ENCODE data around the gene MS4A8.

Gene MS4A8

DNA sequence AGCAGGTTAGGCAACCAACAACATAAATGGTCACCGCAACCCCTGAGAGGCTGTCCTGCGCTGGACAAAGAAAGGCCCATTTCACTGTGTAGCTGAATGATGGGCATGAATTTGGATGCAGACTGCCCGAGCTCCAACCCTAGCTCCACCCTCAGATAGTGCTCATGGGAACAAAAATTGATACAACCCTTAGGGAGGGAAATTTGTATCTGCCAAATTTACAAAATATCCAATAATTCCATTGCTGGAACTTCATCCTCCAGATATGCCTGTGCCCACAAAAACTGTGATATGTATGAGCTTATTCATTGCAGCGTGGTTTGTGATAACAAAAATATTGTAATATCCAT is 2.0 kb downstream of the MS4A8 start:
- no peak for TF ChIP-seq ZNF629 (tag by site-specific recombination; IDR thresholded peaks at IDR 0.05)
- TF ChIP-seq MYNN (tag by site-specific recombination; IDR thresholded peaks at IDR 0.05; ENCODE audit: borderline replicate concordance) = no peak
- TF ChIP-seq ZNF155 (tag by site-specific recombination; IDR thresholded peaks at IDR 0.05) = no peak
- no peak for TF ChIP-seq TSHZ1 (tag by site-specific recombination; IDR thresholded peaks at IDR 0.05; ENCODE audit: borderline replicate concordance)
- no peak for TF ChIP-seq ZXDB (tag by site-specific recombination; IDR thresholded peaks at IDR 0.05)
- TF ChIP-seq PRDM1 (tag by site-specific recombination; IDR thresholded peaks at IDR 0.05) = no peak
- TF ChIP-seq ZNF175 (tag by site-specific recombination; IDR thresholded peaks at IDR 0.05) = no peak
- TF ChIP-seq OVOL3 (tag by site-specific recombination; IDR thresholded peaks at IDR 0.05) = no peak
- TF ChIP-seq ZNF768 (tag by site-specific recombination; IDR thresholded peaks at IDR 0.05) = no peak
- no peak for TF ChIP-seq ZNF48 (tag by site-specific recombination; IDR thresholded peaks at IDR 0.05)
- TF ChIP-seq CTCF (tag by site-specific recombination; IDR thresholded peaks at IDR 0.05) = no peak
- TF ChIP-seq ZFP41 (tag by site-specific recombination; IDR thresholded peaks at IDR 0.05; ENCODE audit: borderline replicate concordance) = no peak
- TF ChIP-seq ZNF596 (tag by site-specific recombination; IDR thresholded peaks at IDR 0.05) = no peak
- Histone ChIP-seq H3K4me3 (ENCODE audit: low read depth, low read length) (no peak overlapping the region), H3K27ac (ENCODE audit: extremely low read depth, low read depth, low read length) (no peak overlapping the region), H3K4me1 (ENCODE audit: control insufficient read depth, insufficient read depth, low read length) (peaks cover 5% of the 10 kb centered on the region; the same call in 1 of the 2 replicates), H3K9me3 (ENCODE audit: control insufficient read depth, insufficient read depth, low read depth, low read length) (no peaks in the 10 kb centered on the region), H3K36me3 (ENCODE audit: control insufficient read depth in 2 of 2, insufficient read depth in 1 of 2, low read length in 2 of 2) (no peaks in the 10 kb centered on the region)
- ChIA-PET CTCF (interaction anchor here (0.7 to 1.6 kb wide), 11 partner anchors 8 to 486 kb away, joined by 3 to 8 read pairs (median 4); no protein-coding TSS in a partner anchor), POLR2A (no interaction called here)

DNA sequence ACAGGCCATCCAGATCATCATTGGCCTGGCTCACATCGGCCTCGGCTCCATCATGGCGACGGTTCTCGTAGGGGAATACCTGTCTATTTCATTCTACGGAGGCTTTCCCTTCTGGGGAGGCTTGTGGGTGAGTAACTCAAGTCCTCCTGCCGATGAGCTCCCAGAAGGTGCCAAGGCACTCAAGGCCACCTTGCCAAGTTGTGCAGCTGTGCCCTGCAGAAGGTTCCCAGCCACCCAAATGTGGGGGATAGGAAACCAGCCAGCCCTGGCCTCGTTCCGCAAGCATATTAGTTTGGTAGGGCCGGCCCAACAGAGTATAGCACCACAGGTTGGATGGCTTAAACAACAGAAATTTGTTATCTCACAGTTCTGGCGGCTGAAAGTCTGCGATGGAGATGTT is 4.0 kb downstream of the MS4A8 start:
- TF ChIP-seq HOXD13 (CRISPR knock-in tag; IDR thresholded peaks at IDR 0.05; ENCODE audit: borderline replicate concordance) (no peak), GLI2 (tag by site-specific recombination; IDR thresholded peaks at IDR 0.05; ENCODE audit: borderline replicate concordance, low read depth) (no peak), ZNF548 (tag by site-specific recombination; IDR thresholded peaks at IDR 0.05) (no peak), IKZF3 (tag by site-specific recombination; IDR thresholded peaks at IDR 0.05) (no peak), YY1 (tag by site-specific recombination; IDR thresholded peaks at IDR 0.05) (no peak), ZFP41 (tag by site-specific recombination; IDR thresholded peaks at IDR 0.05; ENCODE audit: borderline replicate concordance) (no peak), ZNF16 (tag by site-specific recombination; IDR thresholded peaks at IDR 0.05; ENCODE audit: low read depth) (no peak), OSR2 (tag by site-specific recombination; IDR thresholded peaks at IDR 0.05) (no peak)
- TF ChIP-seq, protein P1, sequence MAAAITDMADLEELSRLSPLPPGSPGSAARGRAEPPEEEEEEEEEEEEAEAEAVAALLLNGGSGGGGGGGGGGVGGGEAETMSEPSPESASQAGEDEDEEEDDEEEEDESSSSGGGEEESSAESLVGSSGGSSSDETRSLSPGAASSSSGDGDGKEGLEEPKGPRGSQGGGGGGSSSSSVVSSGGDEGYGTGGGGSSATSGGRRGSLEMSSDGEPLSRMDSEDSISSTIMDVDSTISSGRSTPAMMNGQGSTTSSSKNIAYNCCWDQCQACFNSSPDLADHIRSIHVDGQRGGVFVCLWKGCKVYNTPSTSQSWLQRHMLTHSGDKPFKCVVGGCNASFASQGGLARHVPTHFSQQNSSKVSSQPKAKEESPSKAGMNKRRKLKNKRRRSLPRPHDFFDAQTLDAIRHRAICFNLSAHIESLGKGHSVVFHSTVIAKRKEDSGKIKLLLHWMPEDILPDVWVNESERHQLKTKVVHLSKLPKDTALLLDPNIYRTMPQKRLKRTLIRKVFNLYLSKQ (tag by site-specific recombination; IDR thresholded peaks at IDR 0.05; ENCODE audit: borderline replicate concordance) = no peak
- Histone ChIP-seq H3K9me3 (ENCODE audit: control insufficient read depth, insufficient read depth, low read depth, low read length) (no peaks in the 10 kb centered on the region), H3K27ac (ENCODE audit: extremely low read depth, low read depth, low read length) (no peak overlapping the region), H3K36me3 (ENCODE audit: control insufficient read depth in 2 of 2, insufficient read depth in 1 of 2, low read length in 2 of 2) (no peaks in the 10 kb centered on the region), H3K4me3 (ENCODE audit: low read depth, low read length) (no peak overlapping the region), H3K4me1 (ENCODE audit: control insufficient read depth, insufficient read depth, low read length) (peaks cover 5% of the 10 kb centered on the region; the same call in 1 of the 2 replicates)
- ChIA-PET CTCF (no interaction called here), POLR2A (no interaction called here)

Data from HEK293 (cell line).